ENCODE data around the gene MSI1. TPM values are rescaled to one million over a fixed set of nuclear protein-coding genes. Genes with fewer than 3 reads are reported as not detected.
"Not testable (repeated sequence)": the region's sequence is repeated elsewhere in the genome, so short reads cannot be mapped to it uniquely, and the experiment has no call there.

The MSI1 gene
- total and polyA plus RNA-seq, 5 experiments from 2014 or later, result not detected

DNA sequence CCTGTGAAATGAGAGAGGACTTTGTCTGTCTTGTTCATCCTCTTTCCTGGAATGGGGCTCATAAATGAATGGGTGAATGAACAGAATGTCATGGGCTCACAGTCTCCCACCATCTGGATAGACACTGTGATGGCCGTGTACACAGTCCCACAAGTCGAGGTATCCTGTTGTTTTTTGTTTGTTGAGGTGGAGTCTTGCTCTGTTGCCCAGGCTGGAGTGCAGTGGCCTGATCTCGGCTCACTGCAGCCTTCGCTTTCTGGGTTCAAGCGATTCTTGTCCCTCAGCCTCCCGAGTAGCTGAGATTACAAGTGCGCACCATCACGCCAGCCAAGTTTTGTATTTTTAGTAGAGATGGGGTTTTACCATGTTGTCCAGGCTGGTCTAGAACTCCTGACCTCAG, 25.3 kb downstream of the MSI1 start:
- Mint-ChIP-seq H3K4me1 (no peaks in the 10 kb centered on the region), H3K27ac (no peak overlapping the region), H3K9me3 (peaks cover 0 to 4% (median under 1%) of the 10 kb centered on the region in 9 donors), H3K4me3 (no peak overlapping the region), H3K27me3 (peaks cover 0 to 2% (median 0%) of the 10 kb centered on the region in 5 donors), H3K36me3 (peaks cover 0 to 2% (median 0%) of the 10 kb centered on the region in 3 donors)
- POLR2A ChIA-PET, result no interaction called here
- DNase-seq (no peak), ATAC-seq (no peak)

DNA sequence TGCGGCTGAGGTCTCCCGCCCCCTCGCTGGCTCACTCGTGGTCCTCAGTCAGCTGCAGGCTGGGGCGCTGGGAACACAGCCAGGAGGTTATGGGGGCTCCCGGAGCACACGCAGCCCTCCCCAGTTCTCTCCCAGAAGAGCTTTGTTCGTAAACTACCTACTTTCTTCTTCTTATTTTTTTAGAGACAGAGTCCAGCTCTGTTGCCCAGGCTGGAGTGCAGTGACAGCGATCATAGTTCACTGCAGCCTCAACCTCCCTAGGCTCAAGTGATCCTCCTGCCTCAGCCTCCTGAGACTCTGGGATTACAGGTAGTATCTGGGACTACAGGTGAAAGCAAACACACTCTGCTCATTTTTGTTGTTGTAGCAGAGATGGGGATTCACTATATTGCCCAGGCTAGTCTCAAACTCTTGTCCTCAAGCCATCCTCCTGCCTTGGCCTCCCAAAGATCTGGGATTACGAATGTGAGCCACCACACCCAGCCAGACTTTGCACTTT, 25.9 kb downstream of the MSI1 start:
- DNase-seq, result no peak
- Mint-ChIP-seq H3K9me3 (peaks cover under 1 to 10% (median 3%) of the 10 kb centered on the region in 9 donors), H3K27me3 (peaks cover 0 to 2% (median 0%) of the 10 kb centered on the region in 5 donors), H3K36me3 (peaks cover 0 to 6% (median 1%) of the 10 kb centered on the region in 3 donors), H3K27ac (peak overlapping the region in 1 of 10 donors; percentile 69), H3K4me1 (no peaks in the 10 kb centered on the region), H3K4me3 (no peak overlapping the region)
- ATAC-seq, result no peak
- POLR2A ChIA-PET, result interaction anchor here (0.7 kb wide), 1 partner anchor 17 kb away, joined by 3 read pairs; no protein-coding TSS in a partner anchor

DNA sequence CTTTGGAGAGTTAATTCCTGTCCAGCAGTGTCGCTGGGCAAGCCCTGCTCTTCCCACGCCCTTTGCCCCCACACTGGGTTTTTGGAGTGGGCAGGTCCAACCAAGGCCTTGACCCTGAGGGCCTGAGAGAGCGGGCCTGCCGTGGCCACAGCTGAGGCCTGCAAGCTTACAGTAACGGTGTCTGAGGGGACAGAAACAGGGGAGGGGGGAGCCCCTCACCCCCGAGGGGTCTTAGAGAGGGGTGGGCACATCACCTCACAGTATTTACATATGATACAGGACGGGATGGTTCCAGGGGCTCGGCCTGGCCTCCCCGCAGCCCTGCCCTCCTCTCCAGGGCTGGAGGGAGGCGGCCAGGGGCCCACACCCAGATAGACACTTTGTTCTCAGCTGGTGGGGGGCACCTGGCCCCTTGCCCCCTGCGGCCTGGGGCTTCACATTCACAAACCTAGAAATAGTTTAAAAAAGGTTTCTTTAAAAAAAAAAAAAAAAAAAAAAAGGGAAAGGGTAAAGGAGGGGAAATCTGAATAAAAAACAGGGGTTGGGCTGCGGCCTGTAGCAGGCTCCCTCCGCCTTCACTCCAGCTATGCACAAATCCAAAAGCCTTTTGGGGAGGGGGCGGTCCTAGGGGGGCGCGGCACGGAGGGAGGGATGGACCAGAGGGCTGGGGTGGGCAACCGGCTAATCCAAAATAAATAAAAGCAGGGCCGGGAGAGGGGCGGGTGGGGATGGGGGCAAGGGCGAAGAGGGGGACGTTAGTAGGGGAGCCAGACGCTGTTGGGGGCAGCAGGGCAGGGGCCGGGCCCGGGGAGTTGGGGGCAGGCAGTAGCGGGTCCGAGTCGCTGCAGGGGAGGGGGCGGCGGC, 26.6 kb downstream of the MSI1 start:
- H3K4me1 Mint-ChIP-seq, result no peaks in the 10 kb centered on the region
- POLR2A ChIA-PET, result interaction anchor here (0.7 kb wide), 2 partner anchors 16 to 19 kb away, joined by 3 read pairs; no protein-coding TSS in a partner anchor
- H3K36me3 Mint-ChIP-seq, result peaks cover 0 to 12% (median 5%) of the 10 kb centered on the region in 3 donors
- ATAC-seq, result no peak
- H3K27ac Mint-ChIP-seq, result no peak overlapping the region
- peaks cover 0 to 4% (median 0%) of the 10 kb centered on the region in 5 donors for H3K27me3 Mint-ChIP-seq
- peaks cover 7 to 17% (median 10%) of the 10 kb centered on the region in 9 donors for H3K9me3 Mint-ChIP-seq
- DNase-seq, result no peak
- no peak overlapping the region for H3K4me3 Mint-ChIP-seq

DNA sequence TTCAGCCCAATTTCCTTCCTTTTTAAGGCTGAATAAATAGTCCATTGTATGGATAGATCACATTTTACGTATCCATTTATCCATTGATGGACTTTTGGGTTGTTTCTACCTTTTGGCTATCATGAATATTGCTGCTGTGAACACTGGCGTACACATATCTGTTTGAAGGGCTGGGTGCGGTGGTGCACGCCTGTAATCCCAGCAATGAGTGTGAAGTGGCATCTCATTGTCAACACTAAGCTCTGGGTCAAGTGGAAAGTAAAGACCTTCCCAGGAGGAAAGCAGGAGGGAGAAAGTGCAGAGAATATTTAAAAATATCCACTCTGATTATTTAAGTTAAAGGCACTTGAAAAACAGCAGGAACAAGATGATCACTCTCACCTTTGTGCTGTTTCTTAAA, 29.7 kb downstream of the MSI1 start:
- Mint-ChIP-seq H3K27ac (no peak overlapping the region), H3K4me1 (peaks cover 0 to 5% (median 0%) of the 10 kb centered on the region in 4 donors), H3K36me3 (peaks cover 2 to 14% (median 8%) of the 10 kb centered on the region in 3 donors), H3K4me3 (no peak overlapping the region), H3K27me3 (peaks cover 0 to 5% (median 4%) of the 10 kb centered on the region in 5 donors), H3K9me3 (peaks cover 7 to 32% (median 18%) of the 10 kb centered on the region in 9 donors)
- no peak for ATAC-seq
- POLR2A ChIA-PET, result interaction anchor here (0.6 kb wide), 1 partner anchor 605 kb away, joined by 3 read pairs; no protein-coding TSS in a partner anchor
- no peak for DNase-seq

DNA sequence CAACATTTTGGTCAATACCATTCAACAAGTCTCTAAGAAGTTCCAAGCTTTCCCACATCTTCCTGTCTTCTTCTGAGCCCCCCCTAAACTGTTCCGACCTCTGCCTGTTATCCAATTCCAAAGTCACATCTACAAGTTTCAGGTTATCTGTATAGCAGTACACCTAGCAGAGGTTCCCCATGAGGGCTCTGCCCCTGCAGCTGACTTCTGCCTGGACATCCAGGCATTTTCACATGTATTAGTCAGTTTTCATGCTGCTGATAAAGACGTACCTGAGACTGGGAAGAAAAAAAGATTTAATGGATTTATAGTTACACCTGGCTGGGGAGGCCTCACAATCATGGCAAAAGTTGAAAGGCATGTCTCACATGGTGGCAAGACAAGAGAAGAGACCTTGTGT, 31.2 kb downstream of the MSI1 start:
- DNase-seq (no peak), ATAC-seq (no peak)
- POLR2A ChIA-PET, result no interaction called here
- peaks cover 7 to 32% (median 18%) of the 10 kb centered on the region in 9 donors for H3K9me3 Mint-ChIP-seq
- peaks cover 0 to 5% (median 0%) of the 10 kb centered on the region in 4 donors for H3K4me1 Mint-ChIP-seq
- H3K27ac Mint-ChIP-seq, result no peak overlapping the region
- peaks cover 0 to 5% (median 4%) of the 10 kb centered on the region in 5 donors for H3K27me3 Mint-ChIP-seq
- peaks cover 2 to 14% (median 8%) of the 10 kb centered on the region in 3 donors for H3K36me3 Mint-ChIP-seq
- H3K4me3 Mint-ChIP-seq, result no peak overlapping the region

DNA sequence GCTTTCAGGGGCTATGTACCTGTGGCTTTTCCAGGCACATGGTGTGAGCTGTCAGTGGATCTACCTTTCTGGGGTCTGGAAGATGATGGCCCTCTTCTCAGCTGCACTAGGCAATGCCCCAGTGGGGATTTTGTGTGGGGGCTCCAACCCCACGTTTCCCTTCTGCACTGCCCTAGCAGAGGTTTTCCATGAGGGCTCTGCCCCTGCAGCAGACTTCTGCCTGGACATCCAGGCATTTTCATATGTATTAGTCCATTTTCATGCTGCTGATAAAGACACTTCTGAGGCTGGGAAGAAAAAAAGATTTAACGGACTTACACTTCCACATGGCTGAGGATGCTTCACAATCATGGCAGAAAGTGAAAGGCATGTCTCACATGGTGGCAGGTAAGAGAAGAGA, 32.6 kb downstream of the MSI1 start:
- H3K4me1 Mint-ChIP-seq, ATAC-seq, H3K27ac Mint-ChIP-seq, H3K27me3 Mint-ChIP-seq, H3K4me3 Mint-ChIP-seq, DNase-seq: not testable (repeated sequence)
- peaks cover 2 to 14% (median 8%) of the 10 kb centered on the region in 3 donors for H3K36me3 Mint-ChIP-seq
- POLR2A ChIA-PET, result interaction anchor here (0.6 kb wide), 1 partner anchor 16 kb away, joined by 3 read pairs; no protein-coding TSS in a partner anchor
- peaks cover 7 to 32% (median 18%) of the 10 kb centered on the region in 9 donors for H3K9me3 Mint-ChIP-seq

DNA sequence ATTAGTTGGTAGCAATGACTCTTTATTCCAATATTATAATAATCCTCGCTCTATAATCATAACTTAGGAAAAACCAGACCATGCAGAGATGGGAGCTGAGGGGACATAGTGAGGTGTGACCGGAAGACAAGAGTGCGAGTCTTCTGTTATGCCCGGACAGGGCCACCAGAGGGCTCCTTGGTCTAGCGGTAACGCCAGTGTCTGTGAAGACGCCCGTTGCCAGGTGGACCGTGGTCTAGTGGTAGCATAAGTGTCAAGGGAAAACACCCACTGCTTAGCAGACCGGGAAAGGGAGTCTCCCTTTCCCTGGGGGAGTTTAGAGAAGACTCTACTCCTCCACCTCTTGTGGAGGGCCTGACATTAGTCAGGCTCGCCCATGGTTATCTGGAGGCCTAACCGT, 33.5 kb downstream of the MSI1 start:
- Mint-ChIP-seq H3K9me3 (peaks cover 7 to 32% (median 18%) of the 10 kb centered on the region in 9 donors), H3K36me3 (peaks cover 2 to 14% (median 8%) of the 10 kb centered on the region in 3 donors)
- H3K4me3 Mint-ChIP-seq, ATAC-seq, POLR2A ChIA-PET, H3K4me1 Mint-ChIP-seq, H3K27ac Mint-ChIP-seq, H3K27me3 Mint-ChIP-seq: not testable (repeated sequence)
- peak in 1 of 10 donors; percentile 9 for DNase-seq

DNA sequence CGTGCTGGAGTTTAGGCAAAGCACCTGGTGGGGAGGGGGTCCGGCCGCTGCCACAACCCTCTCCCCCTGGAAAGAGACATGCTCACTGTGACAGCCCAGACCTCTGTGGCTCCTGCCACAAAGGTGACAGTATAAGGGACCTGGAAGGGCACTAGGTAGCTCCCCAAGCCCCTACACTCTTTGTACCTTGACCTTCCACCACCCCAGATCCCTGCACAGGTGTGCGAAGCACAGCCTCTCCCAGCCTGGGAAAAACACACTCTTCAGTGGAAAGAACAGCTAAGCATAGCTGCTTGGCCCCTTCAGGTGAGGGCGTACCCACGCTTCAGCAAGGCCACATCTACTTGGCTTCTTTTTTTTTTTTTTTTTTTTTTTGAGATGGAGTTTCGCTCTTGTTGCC, 36.4 kb downstream of the MSI1 start:
- H3K9me3 Mint-ChIP-seq, result peaks cover 1 to 18% (median 9%) of the 10 kb centered on the region in 9 donors

DNA sequence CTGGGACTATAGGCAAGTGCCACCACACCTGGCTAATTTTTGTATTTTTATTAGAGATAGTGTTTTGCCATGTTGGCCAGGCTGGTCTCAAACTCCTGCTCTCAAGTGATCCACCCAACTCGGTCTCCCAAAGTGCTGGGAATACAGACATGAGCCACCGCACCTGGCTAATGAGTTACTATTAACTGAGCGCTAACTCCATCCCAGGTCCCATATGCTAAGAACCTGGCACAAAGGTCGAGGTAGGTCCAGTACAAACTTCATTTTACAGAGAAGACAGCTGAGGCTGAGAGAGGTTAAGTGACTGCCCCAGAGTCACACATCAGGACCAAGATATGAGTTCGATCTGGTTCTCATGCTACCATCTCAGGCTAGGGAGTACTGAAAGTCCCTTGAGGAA, 36.9 kb downstream of the MSI1 start:
- POLR2A ChIA-PET, result no interaction called here
- no peak overlapping the region for H3K4me3 Mint-ChIP-seq
- H3K27me3 Mint-ChIP-seq, result peaks cover 0 to 6% (median 4%) of the 10 kb centered on the region in 5 donors

More for the DNA sequence above, 36.4 kb downstream of the MSI1 start:
- peaks cover 0 to 6% (median 4%) of the 10 kb centered on the region in 5 donors for H3K27me3 Mint-ChIP-seq
- no peak overlapping the region for H3K4me3 Mint-ChIP-seq
- peaks cover 0 to 5% (median 0%) of the 10 kb centered on the region in 4 donors for H3K4me1 Mint-ChIP-seq
- DNase-seq, result no peak
- POLR2A ChIA-PET, result no interaction called here
- no peak overlapping the region for H3K27ac Mint-ChIP-seq
- ATAC-seq, result no peak
- H3K36me3 Mint-ChIP-seq, result peaks cover 2 to 4% (median 3%) of the 10 kb centered on the region in 3 donors

DNA sequence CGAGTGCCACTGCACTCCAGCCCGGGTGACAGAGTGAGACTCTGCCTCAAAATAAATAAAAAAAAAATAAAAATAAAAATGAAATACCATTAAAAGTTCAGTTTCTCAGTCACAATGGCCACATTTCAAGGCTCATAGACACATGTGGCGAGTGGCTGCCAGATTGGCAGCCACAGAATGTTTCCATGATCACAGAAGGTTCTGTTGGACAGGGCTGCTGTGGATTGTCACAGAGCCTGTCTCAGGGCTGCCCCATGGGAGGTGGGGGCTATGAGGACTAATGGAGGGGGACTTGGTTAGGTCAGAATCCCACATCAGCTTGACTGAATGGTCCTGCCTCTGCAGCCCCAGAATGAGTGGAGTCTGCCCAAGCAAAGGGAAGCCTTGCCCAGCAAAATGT, 37.6 kb downstream of the MSI1 start:
- peaks cover 0 to 7% (median 0%) of the 10 kb centered on the region in 9 donors for H3K9me3 Mint-ChIP-seq
- no peak overlapping the region for H3K4me3 Mint-ChIP-seq
- no peak for ATAC-seq
- DNase-seq, result no peak
- peaks cover 0 to 2% (median 0%) of the 10 kb centered on the region in 3 donors for H3K36me3 Mint-ChIP-seq
- H3K27ac Mint-ChIP-seq, result no peak overlapping the region
- POLR2A ChIA-PET, result no interaction called here
- H3K4me1 Mint-ChIP-seq, result peaks cover 0 to 5% (median under 1%) of the 10 kb centered on the region in 4 donors
- peaks cover 0 to 6% (median 4%) of the 10 kb centered on the region in 5 donors for H3K27me3 Mint-ChIP-seq

More for the DNA sequence above, 36.9 kb downstream of the MSI1 start:
- DNase-seq (no peak), ATAC-seq (no peak)
- H3K9me3 Mint-ChIP-seq, result peaks cover 0 to 13% (median 5%) of the 10 kb centered on the region in 9 donors
- no peak overlapping the region for H3K27ac Mint-ChIP-seq
- H3K4me1 Mint-ChIP-seq, result peaks cover 0 to 5% (median 0%) of the 10 kb centered on the region in 4 donors
- H3K36me3 Mint-ChIP-seq, result peaks cover 0 to 2% (median 0%) of the 10 kb centered on the region in 3 donors

DNA sequence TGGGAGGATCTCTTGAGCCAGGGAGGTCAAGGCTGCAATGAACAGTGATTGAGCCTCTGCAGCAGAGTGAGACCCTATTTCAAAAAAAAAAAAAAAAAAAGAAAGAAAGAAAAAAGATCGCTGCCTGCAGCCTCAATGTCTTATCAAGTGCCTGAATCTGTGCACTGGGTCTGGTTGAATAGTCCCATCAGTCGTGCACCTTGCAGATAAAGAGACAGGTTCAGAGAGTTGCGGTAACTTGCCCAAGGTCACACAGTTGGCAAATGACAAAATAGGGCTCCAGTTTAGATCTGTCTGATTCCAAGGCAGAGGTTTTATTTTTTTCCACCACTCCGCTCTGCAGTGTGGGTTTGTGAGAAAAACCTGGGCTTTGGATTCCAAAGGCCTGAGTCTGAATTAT, 40.7 kb downstream of the MSI1 start:
- no peak for ATAC-seq
- POLR2A ChIA-PET, result no interaction called here
- H3K4me1 Mint-ChIP-seq, result peaks cover 5 to 12% (median 7%) of the 10 kb centered on the region in 4 donors
- H3K4me3 Mint-ChIP-seq, result no peak overlapping the region
- H3K9me3 Mint-ChIP-seq, result no peaks in the 10 kb centered on the region
- H3K36me3 Mint-ChIP-seq, result no peaks in the 10 kb centered on the region
- no peak for DNase-seq
- H3K27ac Mint-ChIP-seq, result no peak overlapping the region
- H3K27me3 Mint-ChIP-seq, result peaks cover 0 to 6% (median 0%) of the 10 kb centered on the region in 5 donors

DNA sequence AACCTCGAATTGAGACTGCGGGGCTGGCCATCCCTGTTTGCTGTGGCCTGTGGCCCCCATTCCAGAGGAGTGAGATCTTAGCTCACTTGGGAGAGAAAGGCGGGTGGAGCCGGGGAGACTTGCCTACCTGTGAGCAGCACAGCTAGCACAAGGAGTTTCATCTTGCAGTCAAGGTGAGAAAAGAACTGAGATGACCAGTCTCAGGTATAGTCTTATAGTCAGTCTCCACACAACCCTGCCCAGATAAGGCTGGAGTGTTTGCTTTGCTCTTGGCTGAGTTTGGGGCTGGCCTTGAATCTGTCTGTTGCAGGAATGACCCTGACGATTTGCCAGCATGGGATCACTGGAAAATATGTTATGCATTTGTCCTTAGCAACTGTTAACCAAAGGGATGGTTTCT, 41.4 kb downstream of the MSI1 start, which contains the start of gene PLA2G1B:
TSS of gene PLA2G1B (minus strand) at position 187 of the 400 bp plus-strand sequence. CDS start at position 161, 26 bp downstream.
- ATAC-seq (no peak), DNase-seq (no peak)
- H3K27me3 Mint-ChIP-seq, result peaks cover 0 to 6% (median 0%) of the 10 kb centered on the region in 5 donors
- H3K27ac Mint-ChIP-seq, result no peak within 1 kb of the TSS
- POLR2A ChIA-PET, result interaction anchor here (0.6 kb wide), 1 partner anchor 14 kb away, joined by 3 read pairs; no protein-coding TSS in a partner anchor
- peaks cover 5 to 12% (median 7%) of the 10 kb centered on the region in 4 donors for H3K4me1 Mint-ChIP-seq
- H3K9me3 Mint-ChIP-seq, result no peaks in the 10 kb centered on the region
- no peaks in the 10 kb centered on the region for H3K36me3 Mint-ChIP-seq
- peak within 1 kb of the TSS in 1 of 10 donors; percentile 28 for H3K4me3 Mint-ChIP-seq

Data from naive thymus-derived CD8-positive, alpha-beta T cell (primary cell).